Keratinocyte (primary cell): ENCODE measurements around the gene MTR. TPM values are rescaled to one million over a fixed set of nuclear protein-coding genes. Genes with fewer than 3 reads are reported as not detected.

Experiments
- DNase-seq: peaks from one replicate; pipeline ENCODE4 v3.0.0-alpha.2; 2011; ENCODE audit warnings: low read depth, missing footprints, low spot score
- FAIRE-seq: peaks from 2 replicates; lab custom pipeline; 2011; peaks lifted over from hg19 to GRCh38; lab: Jason Lieb, UNC
- H2AFZ ChIP-seq: 2 replicates; pipeline ENCODE4 v1.6.0; 2012; ENCODE audit warnings: low read length, control low read depth, inconsistent platforms; ENCODE audit not compliant: control insufficient read depth
- H3K27ac ChIP-seq: 2 replicates; pipeline ENCODE4 v1.5.1; 2011; ENCODE audit warnings: low read length; ENCODE audit not compliant: control insufficient read depth, insufficient read depth
- H3K27me3 ChIP-seq: 3 replicates; pipeline ENCODE4 v1.6.0; 2011; ENCODE audit warnings: low read length; ENCODE audit not compliant: control insufficient read depth, insufficient read depth; ENCODE audit errors: extremely low read depth
- H3K36me3 ChIP-seq, 2 experiments: 2 replicates in 1 of 2; 3 replicates in 1 of 2; pipeline ENCODE4 v1.5.1; 2011; ENCODE audit warnings: low read length in 2 of 2, mild to moderate bottlenecking in 1 of 2; ENCODE audit not compliant: control insufficient read depth in 2 of 2, insufficient read depth in 2 of 2; ENCODE audit errors: extremely low read depth in 1 of 2
- H3K4me1 ChIP-seq: 3 replicates; pipeline ENCODE4 v1.5.1; 2011; ENCODE audit warnings: low read length; ENCODE audit not compliant: control insufficient read depth, insufficient read depth; ENCODE audit errors: extremely low read depth
- H3K4me2 ChIP-seq: 3 replicates; pipeline ENCODE4 v1.6.0; 2011; ENCODE audit warnings: low read depth, low read length; ENCODE audit not compliant: control insufficient read depth, insufficient read depth; ENCODE audit errors: extremely low read depth
- H3K4me3 ChIP-seq, 3 experiments: fragments of 200-600 bp in 1 of 3; sonication (generic) in 1 of 3; 2 replicates in 2 of 3; 3 replicates in 1 of 3; pipeline ENCODE4 v1.5.1; 2011 to 2016; ENCODE audit warnings: low read length in 3 of 3, mild to moderate bottlenecking in 3 of 3, control low read depth in 2 of 3, inconsistent platforms in 1 of 3, low read depth in 1 of 3, mixed read lengths in 1 of 3, mixed run types in 1 of 3, moderate library complexity in 1 of 3; ENCODE audit not compliant: control insufficient read depth in 2 of 3, insufficient read depth in 2 of 3; ENCODE audit errors: extremely low read depth in 1 of 3
- H3K79me2 ChIP-seq: 2 replicates; pipeline ENCODE4 v1.6.0; 2012; ENCODE audit warnings: low read length; ENCODE audit not compliant: control insufficient read depth, insufficient read depth
- H3K9ac ChIP-seq: 3 replicates; pipeline ENCODE4 v1.6.0; 2011; ENCODE audit warnings: low read length; ENCODE audit not compliant: control insufficient read depth, insufficient read depth; ENCODE audit errors: extremely low read depth
- H3K9me1 ChIP-seq: 3 replicates; pipeline ENCODE4 v1.6.0; 2011; ENCODE audit warnings: low read length; ENCODE audit not compliant: control insufficient read depth, insufficient read depth; ENCODE audit errors: extremely low read depth
- H3K9me3 ChIP-seq: 2 replicates; pipeline ENCODE4 v1.5.1; 2012; ENCODE audit warnings: low read depth, low read length; ENCODE audit not compliant: control insufficient read depth
- H4K20me1 ChIP-seq: 3 replicates; pipeline ENCODE4 v1.6.0; 2011; ENCODE audit warnings: low read length; ENCODE audit not compliant: control insufficient read depth, insufficient read depth; ENCODE audit errors: extremely low read depth
- EZH2 ChIP-seq: IDR thresholded peaks from one replicate; pipeline ENCODE4 v1.6.1; 2012; ENCODE audit warnings: inconsistent platforms, mild to moderate bottlenecking, low read length, moderate library complexity
- dilution Hi-C: fragments of 300-500 bp; cut with MboI; formaldehyde crosslinking; loops from one replicate; pipeline ENCODE4 v1.7.0; 2020; ENCODE audit warnings: low sequenced_read_pairs; ENCODE audit not compliant: extremely low pct_ligation_motif_present
- polyA plus RNA-seq, 5 experiments: library from polyadenylated mRNA; depleted of rRNA in 3 of 5; stranded (reverse) in 3 of 5; stranded (forward) in 1 of 5; unstranded in 1 of 5; fragments of >200 nt; gene quantifications; 1 replicate in 1 of 5; 2 replicates in 3 of 5; 3 replicates in 1 of 5; pipeline versions ENCODE4 v1.2.1 to v1.2.3, GENCODE V29; 2011 to 2012; ENCODE audit warnings: missing spikeins in 2 of 5, low read depth in 1 of 5, low replicate concordance in 1 of 5
- TF ChIP-seq, protein P1 (sequence below), 3 experiments: IDR thresholded peaks in 1 of 3; conservative IDR thresholded peaks in 1 of 3; optimal IDR thresholded peaks in 1 of 3; 2 replicates in 2 of 3; 3 replicates in 1 of 3; pipeline versions ENCODE3 to v1.5.1; 2011; ENCODE audit warnings: low read length in 3 of 3, mild to moderate bottlenecking in 3 of 3, moderate library complexity in 2 of 3, control low read depth in 1 of 3, inconsistent platforms in 1 of 3; ENCODE audit not compliant: insufficient read depth in 2 of 3; ENCODE audit errors: extremely low read depth in 1 of 3

MTR gene
- polyA plus RNA-seq, 1 donor (not counting 4 experiments of a cell fraction or from before 2014, with no cell fraction given) = 14.3 TPM

DNA sequence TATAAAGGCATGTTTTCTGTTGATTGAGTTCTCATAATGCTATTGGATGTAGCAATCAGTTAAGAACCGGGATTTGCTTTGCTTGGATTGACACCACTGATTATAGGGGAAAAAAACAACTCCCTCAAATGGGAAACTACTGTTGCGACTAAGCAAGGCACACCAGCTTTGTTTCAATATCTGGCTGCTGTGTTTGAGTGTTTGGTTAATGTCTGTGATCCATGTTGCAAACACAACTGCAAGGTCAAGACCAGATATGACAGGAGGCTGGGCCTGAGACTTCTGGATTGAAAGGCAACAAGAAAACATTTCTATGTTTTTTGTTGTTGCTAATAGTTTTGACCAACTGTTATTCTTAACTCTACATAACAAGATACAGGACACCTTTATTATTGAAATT lies 50.7 kb downstream of the MTR start:
- Histone ChIP-seq H3K27me3 (no peaks in the 10 kb centered on the region), H3K79me2 (no peaks in the 10 kb centered on the region), H3K4me2 (no peak overlapping the region), H4K20me1 (no peaks in the 10 kb centered on the region), H3K9me3 (no peaks in the 10 kb centered on the region), H3K9me1 (no peaks in the 10 kb centered on the region), H3K27ac (no peak overlapping the region), H3K36me3 (peaks cover 0 to 3% of the 10 kb centered on the region in 2 experiments), H3K9ac (no peak overlapping the region), H3K4me1 (no peaks in the 10 kb centered on the region), H3K4me3 (no peak overlapping the region), H2AFZ (no peak overlapping the region)
- no peak for FAIRE-seq
- TF ChIP-seq, protein P1, sequence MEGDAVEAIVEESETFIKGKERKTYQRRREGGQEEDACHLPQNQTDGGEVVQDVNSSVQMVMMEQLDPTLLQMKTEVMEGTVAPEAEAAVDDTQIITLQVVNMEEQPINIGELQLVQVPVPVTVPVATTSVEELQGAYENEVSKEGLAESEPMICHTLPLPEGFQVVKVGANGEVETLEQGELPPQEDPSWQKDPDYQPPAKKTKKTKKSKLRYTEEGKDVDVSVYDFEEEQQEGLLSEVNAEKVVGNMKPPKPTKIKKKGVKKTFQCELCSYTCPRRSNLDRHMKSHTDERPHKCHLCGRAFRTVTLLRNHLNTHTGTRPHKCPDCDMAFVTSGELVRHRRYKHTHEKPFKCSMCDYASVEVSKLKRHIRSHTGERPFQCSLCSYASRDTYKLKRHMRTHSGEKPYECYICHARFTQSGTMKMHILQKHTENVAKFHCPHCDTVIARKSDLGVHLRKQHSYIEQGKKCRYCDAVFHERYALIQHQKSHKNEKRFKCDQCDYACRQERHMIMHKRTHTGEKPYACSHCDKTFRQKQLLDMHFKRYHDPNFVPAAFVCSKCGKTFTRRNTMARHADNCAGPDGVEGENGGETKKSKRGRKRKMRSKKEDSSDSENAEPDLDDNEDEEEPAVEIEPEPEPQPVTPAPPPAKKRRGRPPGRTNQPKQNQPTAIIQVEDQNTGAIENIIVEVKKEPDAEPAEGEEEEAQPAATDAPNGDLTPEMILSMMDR (optimal IDR thresholded peaks at IDR 0.05 in 1 of 3, IDR thresholded peaks at IDR 0.05 in 1 of 3, conservative IDR thresholded peaks at IDR 0.05 in 1 of 3; ENCODE audit: extremely low read depth in 1 of 3, insufficient read depth in 2 of 3, low read length in 3 of 3) = no peak
- TF ChIP-seq EZH2 = no peak
- no peak for DNase-seq
- dilution Hi-C loops = no loop called here

DNA sequence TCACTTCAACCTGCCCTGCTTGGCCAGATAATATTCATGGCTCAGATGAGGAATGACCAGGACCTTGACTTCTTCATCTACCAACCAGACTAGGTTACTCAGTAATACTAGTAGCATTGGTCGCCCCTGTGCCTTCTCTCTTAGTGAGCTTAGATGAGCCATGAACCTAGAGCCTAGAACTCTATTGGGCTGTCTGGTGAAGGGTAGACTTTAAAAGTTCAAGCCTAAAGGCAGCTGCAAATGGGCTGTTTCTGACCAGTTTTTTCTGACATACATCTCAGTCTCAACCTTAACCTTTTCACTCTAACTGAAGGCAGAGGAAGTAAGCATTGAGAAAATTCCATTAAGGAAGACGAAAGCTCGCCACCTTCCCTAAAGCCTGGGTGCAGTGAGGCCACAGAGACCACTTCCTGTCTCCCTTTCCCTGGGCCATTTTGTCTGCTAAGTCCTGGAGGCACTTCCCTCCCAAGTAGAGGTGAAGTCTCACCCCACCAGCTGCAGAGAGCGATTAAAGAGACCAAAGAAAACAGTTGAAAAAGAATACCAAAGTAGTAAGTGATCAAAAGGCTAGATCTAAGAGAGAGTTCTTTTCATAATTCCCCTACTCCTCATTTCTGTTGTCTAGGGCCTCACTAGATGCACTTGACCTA lies 53.3 kb downstream of the MTR start:
- dilution Hi-C loops = no loop called here
- no peak for FAIRE-seq

More for the DNA sequence above, 53.3 kb downstream of the MTR start:
- no peak overlapping the region for H3K27ac ChIP-seq
- TF ChIP-seq, protein P1 (optimal IDR thresholded peaks at IDR 0.05 in 1 of 3, IDR thresholded peaks at IDR 0.05 in 1 of 3, conservative IDR thresholded peaks at IDR 0.05 in 1 of 3; ENCODE audit: extremely low read depth in 1 of 3, insufficient read depth in 2 of 3, low read length in 3 of 3) = no peak
- no peak for TF ChIP-seq EZH2
- H3K9me1 ChIP-seq = no peaks in the 10 kb centered on the region
- no peaks in the 10 kb centered on the region for H3K79me2 ChIP-seq
- H2AFZ ChIP-seq = no peak overlapping the region
- no peaks in the 10 kb centered on the region for H3K27me3 ChIP-seq
- H3K9ac ChIP-seq = no peak overlapping the region
- H4K20me1 ChIP-seq = no peaks in the 10 kb centered on the region
- H3K36me3 ChIP-seq = peaks cover 6 to 9% of the 10 kb centered on the region in 2 experiments
- no peak overlapping the region for H3K4me2 ChIP-seq
- no peak overlapping the region for H3K4me3 ChIP-seq
- DNase-seq = no peak
- H3K9me3 ChIP-seq = no peaks in the 10 kb centered on the region
- H3K4me1 ChIP-seq = no peaks in the 10 kb centered on the region
